GM21515 (cell line): ENCODE results near the gene TPRN.
"Not testable (repeated sequence)": the region's sequence is repeated elsewhere in the genome, so short reads cannot be mapped to it uniquely, and the experiment has no call there.

ENCODE experiments used
- ATAC-seq: cut with Tn5 transposase; IDR thresholded peaks from one replicate; pipeline ENCODE4 v1.9.1; 2021; ENCODE audit not compliant: unreplicated experiment

The TPRN gene, protein sequence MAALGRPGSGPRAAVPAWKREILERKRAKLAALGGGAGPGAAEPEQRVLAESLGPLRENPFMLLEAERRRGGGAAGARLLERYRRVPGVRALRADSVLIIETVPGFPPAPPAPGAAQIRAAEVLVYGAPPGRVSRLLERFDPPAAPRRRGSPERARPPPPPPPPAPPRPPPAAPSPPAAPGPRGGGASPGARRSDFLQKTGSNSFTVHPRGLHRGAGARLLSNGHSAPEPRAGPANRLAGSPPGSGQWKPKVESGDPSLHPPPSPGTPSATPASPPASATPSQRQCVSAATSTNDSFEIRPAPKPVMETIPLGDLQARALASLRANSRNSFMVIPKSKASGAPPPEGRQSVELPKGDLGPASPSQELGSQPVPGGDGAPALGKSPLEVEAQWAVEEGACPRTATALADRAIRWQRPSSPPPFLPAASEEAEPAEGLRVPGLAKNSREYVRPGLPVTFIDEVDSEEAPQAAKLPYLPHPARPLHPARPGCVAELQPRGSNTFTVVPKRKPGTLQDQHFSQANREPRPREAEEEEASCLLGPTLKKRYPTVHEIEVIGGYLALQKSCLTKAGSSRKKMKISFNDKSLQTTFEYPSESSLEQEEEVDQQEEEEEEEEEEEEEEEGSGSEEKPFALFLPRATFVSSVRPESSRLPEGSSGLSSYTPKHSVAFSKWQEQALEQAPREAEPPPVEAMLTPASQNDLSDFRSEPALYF

DNA sequence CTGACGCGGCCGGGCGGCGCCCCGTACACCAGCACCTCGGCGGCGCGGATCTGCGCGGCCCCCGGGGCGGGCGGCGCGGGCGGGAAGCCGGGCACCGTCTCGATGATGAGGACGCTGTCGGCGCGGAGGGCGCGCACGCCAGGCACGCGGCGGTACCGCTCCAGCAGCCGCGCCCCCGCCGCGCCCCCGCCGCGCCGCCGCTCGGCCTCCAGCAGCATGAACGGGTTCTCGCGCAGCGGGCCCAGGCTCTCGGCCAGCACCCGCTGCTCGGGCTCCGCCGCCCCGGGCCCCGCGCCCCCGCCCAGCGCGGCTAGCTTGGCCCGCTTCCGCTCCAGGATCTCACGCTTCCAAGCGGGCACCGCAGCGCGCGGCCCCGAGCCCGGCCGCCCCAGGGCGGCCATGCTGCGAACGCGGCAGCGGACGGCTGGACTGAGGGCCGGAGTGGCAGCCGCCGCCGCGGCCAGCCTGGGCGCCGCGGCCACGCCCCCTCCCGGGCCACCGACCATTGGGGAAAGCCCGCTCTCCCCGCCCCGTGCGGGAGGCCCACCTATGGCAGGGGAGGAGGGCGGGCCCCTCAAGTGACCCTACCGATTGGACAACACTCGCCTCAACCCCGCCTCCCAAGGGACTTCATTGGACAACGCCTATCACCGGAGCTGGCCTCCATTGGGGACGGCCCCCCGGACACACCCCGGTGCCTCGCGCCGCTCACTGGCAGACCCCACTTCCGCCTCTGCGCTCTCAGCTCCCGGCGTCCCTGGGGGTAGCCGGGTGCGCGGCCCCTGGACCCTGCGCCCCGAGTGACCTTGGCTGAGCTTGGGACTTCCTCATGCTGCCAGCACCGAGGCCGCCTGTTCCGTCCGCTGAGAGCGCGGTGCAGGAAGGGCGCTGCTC, at the start of gene TPRN:
TPRN (minus strand) TSS at position 431 of the 894 bp plus-strand sequence; CDS start at position 401, 30 bp downstream.
- peak; percentile 81 for ATAC-seq

DNA sequence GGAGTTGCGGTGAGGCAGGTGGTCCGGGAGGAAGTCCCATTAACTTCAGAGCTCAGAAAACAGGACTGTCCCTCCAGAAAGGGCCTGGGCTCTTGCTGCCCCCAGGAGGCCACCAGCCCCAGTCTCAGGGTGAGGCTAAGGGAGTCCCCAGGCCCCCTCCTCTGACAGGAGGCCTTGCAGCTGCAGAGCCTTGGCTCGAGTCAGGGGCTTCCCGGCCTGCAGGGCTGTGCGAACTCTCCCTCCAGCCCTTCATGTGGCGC, 47.3 kb upstream of the TPRN start:
- no peak for ATAC-seq

DNA sequence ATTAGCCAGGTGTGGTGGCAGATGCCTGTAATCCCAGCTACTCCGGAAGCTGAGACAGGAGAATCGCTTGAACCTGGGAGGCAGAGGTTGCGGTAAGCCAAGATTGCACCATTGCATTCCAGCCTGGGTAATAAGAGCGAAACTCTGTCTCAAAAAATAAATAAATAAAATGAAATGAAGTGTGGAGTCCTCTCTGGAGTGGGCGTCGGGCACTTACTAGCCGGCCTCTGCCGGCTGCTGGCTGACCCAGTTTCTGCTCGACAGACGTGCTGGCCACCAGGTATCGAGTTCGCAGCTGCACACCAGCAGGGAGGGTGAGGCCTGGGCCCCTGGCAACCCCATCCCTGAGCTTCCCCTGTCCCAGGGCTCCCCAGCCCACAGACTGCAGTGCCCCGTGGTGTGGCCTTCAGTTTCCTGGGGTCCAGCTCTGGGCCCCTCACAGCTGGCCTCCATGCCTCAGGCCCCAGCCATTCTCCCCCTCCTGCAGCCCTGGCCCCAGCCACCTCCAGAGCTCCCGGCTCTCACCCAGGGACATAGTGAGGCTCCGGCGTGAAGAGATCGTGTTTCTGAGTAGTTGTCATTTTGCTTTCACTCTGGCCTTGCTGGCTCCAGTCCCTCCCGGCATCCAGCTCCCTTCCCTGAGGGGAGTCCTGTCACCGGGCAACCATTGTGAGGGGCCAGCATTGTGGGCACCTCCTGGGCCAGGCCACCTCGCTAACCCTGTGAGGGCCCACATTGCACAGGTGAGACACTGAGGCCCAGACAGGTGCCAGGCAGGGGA, 46.8 kb upstream of the TPRN start:
- ATAC-seq, result no peak

DNA sequence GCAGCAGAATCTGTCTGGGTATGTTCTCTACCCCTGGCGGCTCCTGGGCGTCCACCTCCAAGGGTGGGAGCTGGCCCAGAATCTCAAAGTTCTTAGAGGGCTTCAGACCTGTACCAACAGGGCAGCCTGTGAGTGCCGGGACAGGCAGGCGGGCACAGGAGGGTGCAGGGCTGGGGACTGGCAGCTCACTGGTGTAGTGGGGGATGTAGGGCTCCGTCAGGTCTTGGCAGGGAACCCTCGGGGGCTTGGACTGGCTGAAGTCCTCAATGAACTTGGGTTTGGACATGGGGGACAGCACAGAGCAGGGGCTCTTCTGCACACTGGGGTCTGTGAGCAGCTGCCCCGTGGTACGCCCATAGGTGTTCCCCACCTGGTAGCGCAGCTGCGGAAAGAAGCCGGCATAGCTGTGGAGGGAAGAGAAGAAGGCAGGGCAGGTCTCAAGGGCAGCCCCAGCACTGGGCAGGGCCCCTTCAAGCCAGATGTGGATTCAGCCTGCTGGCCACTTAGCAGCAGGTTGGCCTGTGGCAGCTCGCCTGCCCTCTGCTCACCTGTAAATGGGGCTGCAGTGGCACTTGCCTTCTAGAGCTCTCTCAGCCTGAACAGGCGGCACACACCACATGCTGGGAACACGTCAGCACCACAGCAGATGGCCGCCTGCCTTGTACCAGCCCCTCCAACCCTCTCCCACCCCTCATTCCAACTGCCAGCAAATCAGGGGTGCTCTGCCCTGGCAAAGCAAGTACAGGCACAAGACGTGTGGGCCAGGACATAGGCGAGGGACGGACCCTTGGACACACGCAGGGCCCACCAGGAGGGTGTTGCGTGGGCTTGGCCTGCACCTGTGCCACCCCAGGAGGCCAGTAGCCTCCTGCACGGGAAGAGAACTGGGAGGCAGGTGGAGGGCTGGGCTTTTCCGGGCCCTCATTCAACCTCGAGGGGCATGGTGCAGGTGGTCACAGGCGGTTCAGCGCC, 45.2 kb upstream of the TPRN start:
- ATAC-seq, result no peak

DNA sequence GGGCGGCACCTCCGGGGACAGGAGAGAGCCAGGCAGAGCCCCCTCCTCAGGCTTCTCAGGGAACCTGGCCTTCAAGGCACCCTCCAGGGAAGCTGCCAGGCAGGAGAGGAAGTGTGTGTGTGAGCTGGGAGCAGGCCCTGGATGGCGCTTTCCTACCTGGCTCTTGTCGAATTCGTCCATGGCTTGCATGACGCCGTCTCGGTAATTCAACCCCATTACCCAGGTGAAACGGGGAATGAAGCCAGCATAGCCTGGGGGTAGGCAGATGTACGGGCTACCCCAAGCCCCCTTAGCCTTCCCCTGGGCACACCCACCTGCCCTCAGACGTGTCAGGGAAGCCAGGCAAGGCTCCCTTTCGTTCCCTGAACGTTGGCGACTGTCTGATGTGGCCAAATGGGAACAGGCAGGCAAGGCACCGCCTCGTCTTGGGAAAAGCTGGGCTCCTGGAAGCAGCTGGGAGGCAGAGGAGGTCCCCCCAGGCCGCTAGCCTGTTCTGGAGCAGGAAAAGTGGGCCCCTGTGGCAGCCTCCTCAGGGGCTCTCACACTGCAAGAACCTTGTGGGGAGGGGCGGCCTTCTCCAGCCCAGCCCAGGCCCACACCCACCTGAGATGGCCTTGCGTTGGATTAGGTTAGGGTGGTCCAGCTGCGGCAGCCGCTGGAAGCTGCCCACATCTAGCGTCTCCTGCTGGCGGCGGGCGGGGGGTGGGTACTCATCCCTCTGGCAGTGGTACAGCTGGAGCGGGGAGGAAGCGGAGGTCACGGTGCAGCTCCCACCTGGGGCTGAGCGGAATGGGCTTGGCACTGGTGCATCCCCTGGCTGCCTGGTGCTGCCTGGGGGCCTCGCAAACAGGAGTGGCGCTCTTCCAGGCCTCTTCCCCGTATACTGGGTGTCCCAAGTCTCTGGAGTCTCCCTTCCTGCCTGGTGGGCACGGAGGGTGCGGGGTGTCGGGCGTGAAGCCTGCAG, 44.2 kb upstream of the TPRN start:
- no peak for ATAC-seq

DNA sequence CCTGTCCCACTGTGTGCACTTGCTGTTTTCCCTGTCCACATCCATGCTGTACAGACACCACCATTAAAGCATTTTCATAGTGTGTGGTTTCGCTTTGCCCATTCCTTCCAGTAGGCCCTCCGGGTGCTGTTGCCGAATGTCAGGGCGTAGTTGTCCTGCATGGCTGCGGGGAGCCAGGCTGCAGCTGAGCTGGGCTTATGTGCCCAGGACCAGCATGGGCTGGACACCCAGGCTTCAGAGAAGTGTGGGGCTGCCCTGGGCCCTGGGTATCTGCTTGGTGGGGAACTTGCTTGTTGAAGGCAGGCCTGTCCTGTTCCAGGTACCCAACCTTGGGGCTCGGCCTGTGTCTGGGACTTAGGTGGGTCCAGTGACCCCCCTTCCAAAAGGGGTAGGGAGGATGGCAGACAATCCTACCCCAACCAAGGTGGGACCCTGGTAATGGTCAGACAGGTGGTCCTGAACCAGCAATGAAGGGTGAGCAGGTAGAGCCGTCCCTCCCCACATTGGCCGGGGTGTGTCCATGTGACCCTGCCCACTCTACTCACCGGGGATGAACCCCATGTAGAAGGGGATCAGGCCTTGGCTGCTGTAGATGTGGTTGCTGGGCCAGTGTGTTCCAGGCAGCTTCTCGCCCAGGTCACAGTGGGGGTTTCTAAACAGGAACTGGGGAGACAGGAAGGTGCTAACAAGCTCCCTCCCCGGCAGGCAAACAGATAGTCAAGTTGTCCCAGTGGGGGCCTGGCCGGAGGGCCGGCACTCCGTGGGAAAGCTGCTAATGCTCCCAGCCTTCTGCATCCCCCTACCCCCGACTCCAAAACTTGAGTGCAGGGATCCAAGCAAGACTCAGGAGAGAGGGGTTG, 43.3 kb upstream of the TPRN start:
- no peak for ATAC-seq

DNA sequence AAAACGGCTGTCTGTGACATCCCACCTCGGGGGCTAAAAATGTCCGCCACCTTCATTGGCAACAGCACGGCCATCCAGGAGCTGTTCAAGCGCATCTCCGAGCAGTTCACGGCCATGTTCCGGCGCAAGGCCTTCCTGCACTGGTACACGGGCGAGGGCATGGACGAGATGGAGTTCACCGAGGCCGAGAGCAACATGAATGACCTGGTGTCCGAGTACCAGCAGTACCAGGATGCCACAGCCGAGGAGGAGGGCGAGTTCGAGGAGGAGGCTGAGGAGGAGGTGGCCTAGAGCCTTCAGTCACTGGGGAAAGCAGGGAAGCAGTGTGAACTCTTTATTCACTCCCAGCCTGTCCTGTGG, 42.7 kb upstream of the TPRN start:
- ATAC-seq, result not testable (repeated sequence)

DNA sequence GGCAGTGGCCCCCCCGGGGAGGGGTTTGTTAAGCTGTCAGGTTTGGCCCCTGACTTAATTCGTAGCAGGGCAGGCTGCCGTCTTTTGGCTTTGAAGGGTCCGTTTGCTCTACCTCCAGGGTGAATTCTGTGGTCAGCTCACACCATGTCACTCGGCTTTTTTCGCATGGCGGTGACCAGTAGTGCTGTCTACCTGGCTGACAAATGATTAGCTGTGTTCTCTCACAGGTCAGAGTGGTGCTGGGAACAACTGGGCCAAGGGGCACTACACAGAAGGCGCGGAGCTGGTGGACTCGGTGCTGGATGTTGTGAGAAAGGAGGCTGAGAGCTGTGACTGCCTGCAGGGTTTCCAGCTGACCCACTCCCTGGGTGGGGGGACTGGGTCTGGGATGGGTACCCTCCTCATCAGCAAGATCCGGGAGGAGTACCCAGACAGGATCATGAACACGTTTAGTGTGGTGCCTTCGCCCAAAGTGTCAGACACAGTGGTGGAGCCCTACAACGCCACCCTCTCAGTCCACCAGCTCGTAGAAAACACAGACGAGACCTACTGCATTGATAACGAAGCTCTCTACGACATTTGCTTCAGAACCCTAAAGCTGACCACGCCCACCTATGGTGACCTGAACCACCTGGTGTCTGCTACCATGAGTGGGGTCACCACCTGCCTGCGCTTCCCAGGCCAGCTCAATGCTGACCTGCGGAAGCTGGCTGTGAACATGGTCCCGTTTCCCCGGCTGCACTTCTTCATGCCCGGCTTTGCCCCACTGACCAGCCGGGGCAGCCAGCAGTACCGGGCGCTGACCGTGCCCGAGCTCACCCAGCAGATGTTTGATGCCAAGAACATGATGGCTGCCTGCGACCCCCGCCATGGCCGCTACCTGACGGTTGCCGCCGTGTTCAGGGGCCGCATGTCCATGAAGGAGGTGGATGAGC, 42.0 kb upstream of the TPRN start:
- no peak for ATAC-seq

DNA sequence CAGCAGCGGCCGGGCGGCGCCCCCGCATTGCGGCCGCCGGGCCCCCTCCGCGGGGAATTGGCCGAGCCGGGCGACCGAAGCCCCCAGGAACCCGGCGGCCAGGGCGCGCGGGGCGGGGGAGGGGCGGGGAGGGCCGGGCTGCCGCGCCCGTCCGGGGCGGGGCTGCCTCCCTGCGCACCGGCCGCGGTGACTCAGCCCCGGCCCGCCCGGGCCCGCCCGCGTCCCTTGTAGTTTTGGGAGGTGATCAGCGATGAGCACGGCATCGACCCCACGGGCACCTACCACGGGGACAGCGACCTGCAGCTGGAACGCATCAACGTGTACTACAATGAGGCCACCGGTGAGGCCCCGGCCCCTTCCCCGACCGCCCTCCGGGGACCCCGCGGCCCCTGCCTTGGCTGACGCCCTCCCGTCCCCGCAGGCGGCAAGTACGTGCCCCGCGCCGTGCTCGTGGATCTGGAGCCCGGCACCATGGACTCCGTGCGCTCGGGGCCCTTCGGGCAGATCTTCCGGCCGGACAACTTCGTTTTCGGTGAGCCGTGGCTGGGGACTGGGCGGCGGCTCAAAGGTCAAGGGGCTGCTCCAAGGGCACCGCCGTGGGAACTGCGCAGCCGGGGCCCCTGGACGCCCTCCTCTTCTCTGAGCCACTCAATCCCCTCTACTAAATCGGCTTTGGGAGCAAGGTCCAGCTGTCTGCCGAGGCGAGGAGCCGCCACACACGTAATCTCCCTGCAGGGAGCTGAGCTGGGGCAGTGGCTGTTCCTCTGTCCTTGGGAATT, 41.1 kb upstream of the TPRN start:
- ATAC-seq, result no peak

DNA sequence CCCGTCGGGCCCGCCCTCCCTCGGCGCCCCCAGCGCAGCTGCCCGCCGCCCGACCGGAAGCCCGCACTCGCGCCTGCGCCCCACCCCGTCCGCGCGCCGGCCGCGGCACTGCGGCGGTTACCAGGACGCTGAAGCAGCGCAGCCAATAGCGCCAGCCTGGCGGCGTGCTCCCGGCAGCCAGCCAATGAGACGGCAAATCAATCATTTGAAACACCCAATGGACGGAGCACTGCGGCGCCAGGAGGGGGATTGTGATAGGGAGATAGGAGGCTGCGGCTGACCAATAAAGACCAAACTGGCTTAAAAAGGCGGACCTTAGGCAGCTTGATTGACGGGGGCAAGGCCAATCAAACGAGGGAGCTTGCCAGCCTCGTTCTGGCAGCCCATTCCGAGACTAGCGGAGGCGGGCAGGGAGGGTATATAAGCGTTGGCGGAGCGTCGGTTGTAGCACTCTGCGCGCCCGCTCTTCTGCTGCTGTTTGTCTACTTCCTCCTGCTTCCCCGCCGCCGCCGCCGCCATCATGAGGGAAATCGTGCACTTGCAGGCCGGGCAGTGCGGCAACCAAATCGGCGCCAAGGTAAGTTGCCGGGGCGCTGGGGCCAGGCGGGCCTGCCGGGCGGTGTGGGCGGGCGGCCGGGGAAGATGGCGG, 40.4 kb upstream of the TPRN start, which contains the start of gene TUBB4B:
TUBB4B (plus strand) TSS at position 447 of the 649 bp plus-strand sequence; CDS start at position 521, 74 bp downstream.
- ATAC-seq, result peak; percentile 66

DNA sequence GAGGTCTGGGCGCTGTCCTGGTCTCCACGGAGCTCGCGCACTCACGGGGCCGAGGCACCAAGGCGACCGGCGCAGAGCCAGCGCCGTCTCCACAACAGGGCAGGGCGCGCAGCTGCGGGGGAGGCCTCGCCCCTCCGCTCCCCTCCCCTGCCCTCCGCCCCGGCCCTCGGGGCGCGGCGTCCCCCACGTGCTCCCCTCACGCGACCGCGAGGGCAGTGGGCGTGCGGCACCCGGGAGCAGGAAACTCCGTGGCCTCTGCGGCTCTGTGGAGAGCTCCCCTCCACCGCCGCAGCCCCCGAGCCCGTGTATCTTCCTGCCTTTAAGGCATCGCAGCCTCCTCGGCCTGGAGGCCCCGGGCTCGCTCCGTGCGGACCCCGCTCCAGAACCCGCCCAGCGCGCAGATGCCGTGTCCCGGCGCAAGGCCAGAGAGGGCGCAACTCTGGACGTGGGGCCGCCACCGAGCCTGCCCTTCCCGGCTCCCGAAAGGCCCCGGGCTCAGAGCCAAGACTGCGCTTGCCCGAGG, 39.8 kb upstream of the TPRN start:
- peak; percentile 23 for ATAC-seq

DNA sequence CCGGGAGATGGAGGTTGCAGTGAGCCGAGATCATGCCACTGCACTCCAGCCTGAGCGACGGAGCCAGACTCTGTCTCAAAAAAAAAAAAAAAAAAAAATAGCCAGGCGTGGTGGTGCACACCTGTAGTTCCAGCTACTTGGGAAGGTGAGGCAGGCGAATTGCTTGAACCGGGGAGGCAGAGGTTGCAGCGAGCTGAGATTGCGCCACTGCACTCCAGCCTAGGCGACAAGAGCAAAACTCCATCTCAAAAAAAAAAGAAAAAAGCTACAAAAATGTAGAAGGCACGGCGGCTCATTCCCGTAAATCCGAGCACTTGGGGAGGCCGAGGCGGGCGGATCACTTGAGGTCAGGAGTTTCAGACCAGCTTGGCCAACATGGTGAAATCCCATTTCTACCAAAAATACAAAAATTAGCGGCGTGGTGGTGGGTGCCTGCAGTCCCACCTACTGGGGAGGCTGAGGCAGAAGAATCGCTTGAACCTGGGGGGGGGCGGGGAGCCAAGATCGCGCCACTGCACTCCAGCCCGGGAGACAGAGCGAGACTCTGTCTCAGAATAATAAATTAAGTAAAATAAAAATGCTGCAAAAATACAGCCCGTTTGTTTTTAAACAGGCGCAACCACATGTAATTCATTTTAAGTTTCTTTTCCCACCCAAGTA, 39.1 kb upstream of the TPRN start:
- ATAC-seq, result not testable (repeated sequence)

DNA sequence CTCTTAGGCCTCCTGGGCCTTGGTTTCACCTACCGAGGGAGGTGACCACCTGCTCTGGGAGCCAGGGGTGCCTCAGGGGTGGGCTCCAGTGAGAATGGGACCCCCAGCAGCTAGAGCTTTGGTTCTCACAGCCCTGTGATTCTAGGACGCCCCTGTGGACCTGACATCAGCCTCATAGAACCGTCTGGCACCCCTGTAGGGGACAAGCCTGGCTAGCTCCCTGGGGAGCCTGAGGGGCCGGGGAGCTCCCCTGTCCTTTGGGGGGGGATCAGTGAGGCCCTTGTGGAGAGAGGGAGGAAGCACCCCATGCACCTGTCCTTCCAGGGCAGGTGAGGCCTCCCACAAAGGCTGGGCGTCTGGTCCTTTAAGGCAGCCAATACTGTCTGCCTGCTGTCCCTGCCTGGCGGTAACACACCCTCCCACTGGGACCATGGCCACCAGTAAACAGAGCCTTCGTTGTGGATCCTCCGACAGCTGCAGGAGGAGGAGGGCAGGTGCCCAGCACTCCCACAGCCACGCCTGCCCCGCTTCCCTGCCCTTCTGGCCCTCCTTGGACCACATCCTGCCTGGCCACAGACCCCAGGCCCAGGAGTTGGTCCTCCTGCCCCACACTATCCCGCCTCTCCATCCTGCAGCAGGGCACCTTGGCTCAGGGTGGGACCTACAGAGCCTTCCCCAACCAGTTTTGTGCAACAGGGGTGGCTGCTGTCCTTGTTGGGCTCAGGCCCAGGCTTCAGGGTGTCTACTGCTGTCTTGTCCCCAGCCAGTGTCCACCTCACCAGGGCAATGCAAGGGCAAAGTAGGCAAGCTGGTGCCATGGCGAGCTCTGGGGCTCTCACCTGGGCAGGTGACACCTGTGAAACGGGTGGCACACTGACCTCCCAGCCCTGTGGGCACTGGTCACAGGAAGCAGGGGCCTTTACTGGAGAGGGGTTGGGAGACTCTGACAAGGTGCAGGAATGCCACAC, 37.5 kb upstream of the TPRN start:
- ATAC-seq, result no peak
